Astrocyte of the hippocampus (primary cell): Measurements from ENCODE around the gene CNOT10.
A peak's percentile ranks its signal among the peaks of the same experiment; 100 is the strongest.
"Not testable (repeated sequence)": the region's sequence is repeated elsewhere in the genome, so short reads cannot be mapped to it uniquely, and the experiment has no call there.

Experiments used
- DNase-seq: peaks from one replicate; pipeline ENCODE4 v3.0.0; 2011; ENCODE audit warnings: low read depth, low spot score

The CNOT10 gene

GRCh38 chr3:32757618-32758374, 72.8 kb downstream of the CNOT10 start:
- peak; percentile 4 for DNase-seq

DNA sequence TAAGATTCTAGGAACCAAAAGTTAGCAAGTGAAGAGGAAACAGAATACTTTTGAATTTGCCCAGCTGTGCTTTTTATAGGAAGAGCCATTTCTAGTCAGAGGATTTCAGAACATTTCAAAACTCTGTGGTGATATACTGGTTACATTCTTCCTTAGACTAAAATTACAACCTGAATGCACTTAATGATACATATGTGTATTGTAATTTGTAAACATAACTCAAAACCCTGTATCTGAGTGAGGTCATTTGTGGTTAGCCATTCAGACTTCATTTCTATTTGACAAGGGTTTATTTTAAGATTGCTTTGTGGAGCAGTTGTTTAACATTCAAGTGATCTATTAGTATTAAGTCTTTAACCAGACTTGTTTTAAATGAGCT, 73.4 kb downstream of the CNOT10 start:
- DNase-seq: peak; percentile 23

DNA sequence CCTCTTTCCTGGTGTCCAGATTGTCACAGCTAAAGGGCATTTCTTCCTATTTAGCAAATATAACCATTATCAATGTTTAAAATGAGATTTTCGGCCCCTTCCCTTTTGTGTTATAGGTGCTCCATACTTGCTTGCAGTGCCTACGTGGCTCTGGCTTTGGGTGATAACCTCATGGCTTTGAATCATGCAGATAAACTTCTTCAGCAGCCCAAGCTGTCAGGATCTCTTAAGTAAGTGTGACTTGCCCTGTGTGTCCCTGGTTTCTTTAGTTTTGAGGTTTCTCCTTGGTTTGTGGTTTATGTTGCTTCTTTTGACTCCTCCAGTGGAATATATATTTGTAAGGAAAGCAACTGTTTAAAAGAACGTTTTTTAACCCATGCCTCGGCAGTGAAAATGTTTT, 74.4 kb downstream of the CNOT10 start:
- no peak for DNase-seq

DNA sequence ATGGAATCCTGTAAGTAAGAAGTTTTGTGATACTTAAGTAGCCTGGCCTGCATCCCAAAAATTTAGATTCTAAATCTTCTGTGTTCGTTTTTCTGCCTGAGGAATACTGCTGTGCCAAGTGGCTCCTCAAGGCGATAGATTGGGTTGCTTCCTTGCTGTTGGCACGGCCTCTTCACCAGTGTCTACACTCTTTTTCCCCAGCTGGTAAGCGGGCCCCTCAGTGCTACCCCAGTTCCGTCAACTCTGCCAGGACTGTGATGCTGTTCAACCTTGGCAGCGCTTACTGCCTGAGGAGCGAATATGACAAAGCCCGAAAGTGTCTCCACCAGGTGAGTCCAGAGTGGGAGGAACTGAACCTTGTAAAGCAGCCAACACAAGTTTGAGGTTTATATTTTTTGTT, 79.5 kb downstream of the CNOT10 start:
- no peak for DNase-seq

- DNase-seq: no peak
Measured at GRCh38 chr3:32778389-32778788, 93.4 kb downstream of the CNOT10 start.

DNA sequence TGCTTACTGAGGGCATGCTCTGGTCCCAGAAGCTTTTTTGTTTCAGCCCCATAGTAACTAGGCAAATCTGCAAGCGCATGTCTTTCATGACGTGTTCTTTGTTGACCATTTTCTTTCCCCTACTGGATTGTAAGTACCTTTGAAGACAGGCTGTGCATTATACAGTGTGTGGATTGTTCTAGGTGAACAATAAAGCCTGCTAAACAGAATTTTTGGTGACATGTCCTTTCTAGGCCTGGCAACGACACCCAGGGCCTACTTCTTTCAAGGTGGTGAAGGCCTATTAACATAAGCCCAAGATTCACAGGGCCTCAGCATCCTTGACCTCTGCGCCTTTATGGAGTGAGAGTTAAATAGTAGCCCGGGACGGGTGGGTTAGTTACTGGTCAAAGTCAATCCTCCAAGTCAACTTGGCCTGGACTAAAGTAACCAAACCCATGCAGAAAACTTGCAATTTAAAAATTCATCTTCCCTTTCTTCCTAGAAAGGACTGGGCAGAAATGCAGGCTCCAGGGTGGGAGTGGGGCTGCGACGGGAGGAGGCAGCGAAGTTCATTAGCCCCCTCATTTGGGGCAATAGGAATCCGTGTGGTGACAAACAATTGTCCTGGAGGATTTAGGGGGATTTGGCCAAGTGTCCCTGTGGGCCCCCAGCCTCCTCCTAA, 95.2 kb downstream of the CNOT10 start:
- DNase-seq: no peak

DNA sequence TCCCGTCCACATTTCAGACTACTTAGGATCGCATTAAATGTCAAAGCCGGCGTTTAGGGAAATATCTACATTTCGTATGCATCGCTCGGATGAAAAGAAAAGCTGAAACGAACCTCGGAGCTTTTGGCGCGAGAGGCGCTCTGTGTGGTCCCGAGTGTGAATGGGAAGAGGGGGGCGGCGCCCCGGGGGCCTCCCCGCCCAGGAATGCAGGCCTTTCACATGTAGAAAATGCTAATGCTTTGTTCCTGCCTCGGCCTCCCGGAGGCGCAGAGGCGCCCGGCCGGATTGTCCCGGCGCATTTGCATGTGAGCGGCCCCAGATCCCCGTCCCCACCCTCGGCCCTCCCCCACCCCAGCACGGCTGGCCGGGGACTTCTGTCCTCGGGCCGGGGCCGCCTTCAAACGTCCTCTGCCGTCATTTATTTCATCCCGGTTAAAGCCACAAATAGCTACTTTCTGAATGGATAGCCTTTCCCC, 95.8 kb downstream of the CNOT10 start:
- peak; percentile 88 for DNase-seq

GRCh38 chr3:32781211-32781968, 96.4 kb downstream of the CNOT10 start:
- DNase-seq: peak; percentile 93

DNA sequence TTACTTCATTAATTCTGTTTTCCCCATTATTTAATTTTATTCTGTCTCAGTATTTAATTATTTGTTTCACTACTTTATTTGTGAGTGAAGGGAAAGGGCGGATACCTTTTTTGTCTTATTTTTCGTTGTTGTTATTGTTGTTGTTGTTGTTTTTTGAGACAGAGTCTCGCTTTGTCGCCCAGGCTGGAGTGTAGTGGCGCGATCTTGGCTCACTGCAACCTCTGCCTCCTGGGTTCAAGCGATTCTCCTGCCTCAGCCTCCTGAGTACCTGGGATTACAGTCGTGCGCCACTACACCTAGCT, 96.9 kb downstream of the CNOT10 start:
- DNase-seq: not testable (repeated sequence)

DNA sequence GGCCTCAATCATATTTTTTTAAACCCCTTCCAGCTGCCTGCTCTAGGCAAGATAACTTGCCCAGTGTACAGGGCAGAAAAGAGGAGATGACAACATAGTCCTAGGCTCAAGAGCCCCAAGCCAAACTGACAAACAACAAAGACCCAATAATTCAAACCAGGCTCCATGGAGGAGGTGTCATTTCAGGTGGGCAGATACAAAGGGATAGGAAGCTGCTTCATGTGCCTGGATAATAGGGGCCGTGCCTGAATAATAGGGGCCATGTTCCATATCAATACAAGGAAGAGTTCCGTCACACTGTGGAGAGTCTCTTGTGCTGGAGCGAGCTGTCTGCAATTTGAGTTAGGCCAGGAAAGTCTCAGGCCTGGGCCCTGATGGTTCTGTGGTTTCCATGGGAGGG, 97.4 kb downstream of the CNOT10 start:
- DNase-seq: no peak

DNA sequence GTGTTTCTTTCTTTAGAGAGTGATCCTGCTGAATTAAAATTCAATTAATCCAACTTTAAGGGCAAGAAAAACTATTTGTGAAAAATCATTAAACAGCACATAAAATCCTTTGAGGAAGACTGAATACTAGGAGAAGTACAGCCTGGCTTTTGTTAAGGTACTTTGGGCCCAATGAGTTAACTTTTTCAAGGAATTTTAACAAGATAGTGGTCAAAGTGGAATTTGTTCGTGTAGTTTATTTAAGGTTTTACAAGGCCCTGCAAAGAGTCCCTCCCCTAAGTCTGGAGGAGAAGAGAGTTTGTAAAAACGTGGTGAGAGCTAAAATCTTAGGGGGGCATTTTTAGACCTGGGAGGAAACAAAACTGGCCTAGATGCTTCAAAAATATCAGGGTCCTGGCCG, 106.8 kb downstream of the CNOT10 start:
- no peak for DNase-seq

DNA sequence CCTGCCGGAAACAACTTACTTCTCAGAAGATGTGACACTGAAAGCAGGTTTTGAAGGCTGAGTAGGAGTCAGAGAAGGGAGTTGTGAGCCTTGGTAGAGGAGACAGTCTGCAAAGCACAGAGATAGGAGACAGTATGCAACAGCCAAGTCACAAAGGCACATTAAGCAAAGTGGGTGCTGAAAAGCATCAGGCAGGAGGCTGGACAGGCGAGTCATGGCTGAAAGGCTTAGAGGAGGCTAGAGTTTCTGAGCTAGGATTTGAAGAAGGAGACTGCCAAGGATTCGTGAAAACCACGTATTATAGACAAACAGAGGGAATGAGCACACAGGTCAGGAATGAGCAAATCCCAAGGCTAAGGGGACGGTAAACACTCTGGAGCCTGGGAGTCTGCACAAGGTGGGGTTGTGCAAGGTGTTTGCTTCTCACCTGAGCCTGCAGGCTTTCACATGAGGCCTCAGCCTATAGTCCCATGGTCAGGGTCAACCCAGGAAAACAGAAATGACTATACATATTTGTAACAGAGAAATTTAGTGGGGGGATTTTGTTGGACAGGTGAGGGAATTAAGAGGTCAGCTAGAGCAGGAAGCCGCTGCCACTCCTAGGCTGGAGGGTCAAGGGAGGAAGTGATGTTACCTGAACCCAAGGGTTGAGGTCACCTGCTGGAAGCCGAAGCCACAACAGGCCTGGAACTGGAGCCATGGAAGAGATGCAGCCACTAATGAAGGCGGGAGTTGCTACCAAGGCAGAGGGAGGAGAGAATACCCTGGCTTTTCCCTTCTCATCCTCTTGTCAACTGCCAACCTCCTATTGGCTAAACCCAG, 109.7 kb downstream of the CNOT10 start:
- peak; percentile 48 for DNase-seq

- not testable (repeated sequence) for DNase-seq
Measured at GRCh38 chr3:32796384-32796950, 111.5 kb downstream of the CNOT10 start.

DNA sequence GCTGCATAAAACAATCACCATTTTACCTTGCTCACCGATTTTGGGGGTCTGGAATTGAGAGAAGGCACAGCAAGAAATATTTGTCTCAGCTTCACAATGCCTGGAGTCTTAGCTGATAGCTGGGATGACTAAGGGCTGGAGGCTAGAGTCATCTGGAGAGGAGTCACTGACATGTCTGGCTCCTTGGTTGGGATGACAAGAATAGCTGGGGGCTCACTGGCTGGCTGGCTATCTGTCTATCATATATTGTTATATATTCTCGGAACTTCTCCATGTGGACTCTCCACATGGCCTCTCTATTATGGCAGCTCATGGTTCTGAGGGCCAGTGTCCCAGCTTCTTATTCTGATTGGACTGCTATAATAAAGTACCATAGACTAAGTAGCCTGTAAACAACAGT, 112.8 kb downstream of the CNOT10 start:
- no peak for DNase-seq

- DNase-seq: not testable (repeated sequence)
Measured at GRCh38 chr3:32801440-32801839, 116.5 kb downstream of the CNOT10 start.

DNA sequence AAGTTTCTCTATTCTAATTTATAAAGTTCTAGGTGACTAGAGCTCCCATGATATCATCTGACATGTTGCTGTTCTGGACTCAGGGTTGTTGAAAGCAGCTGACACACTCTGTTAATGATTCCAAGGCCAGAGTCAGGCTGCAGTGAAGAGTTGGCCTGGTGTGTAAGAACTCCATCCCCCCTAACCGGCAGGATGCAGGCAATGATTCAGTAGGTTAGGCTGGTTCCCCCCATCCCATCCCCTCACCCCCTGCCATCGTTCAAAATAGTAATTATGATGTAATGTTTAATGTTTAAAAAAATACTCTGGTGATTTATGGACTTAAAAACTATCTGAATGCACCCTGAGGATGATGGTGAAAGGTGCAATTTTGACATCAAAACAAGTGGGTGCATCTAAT, 128.2 kb downstream of the CNOT10 start:
- peak; percentile 8 for DNase-seq

DNA sequence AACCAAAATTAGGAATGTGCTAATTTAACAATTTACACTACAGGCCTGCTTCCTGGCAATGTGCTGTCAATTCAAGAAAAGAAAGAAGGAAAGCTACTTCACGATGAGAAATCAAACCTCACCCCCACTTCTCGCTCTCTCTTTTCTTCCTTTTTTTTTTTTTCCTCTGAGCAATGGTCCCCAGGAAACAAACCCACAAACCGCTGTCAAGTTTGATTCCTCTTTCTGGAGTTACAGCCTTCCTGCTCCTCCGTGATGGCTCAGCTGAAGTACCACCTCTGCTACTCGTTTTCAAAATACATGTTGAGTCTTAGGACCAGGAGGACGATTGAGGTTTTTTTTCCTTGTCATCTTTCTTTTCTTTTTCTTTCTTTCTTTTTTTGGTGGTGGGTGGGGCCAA, 129.4 kb downstream of the CNOT10 start:
- DNase-seq: peak; percentile 23

- DNase-seq: no peak
Measured at GRCh38 chr3:32815841-32816438, 131.0 kb downstream of the CNOT10 start.

DNA sequence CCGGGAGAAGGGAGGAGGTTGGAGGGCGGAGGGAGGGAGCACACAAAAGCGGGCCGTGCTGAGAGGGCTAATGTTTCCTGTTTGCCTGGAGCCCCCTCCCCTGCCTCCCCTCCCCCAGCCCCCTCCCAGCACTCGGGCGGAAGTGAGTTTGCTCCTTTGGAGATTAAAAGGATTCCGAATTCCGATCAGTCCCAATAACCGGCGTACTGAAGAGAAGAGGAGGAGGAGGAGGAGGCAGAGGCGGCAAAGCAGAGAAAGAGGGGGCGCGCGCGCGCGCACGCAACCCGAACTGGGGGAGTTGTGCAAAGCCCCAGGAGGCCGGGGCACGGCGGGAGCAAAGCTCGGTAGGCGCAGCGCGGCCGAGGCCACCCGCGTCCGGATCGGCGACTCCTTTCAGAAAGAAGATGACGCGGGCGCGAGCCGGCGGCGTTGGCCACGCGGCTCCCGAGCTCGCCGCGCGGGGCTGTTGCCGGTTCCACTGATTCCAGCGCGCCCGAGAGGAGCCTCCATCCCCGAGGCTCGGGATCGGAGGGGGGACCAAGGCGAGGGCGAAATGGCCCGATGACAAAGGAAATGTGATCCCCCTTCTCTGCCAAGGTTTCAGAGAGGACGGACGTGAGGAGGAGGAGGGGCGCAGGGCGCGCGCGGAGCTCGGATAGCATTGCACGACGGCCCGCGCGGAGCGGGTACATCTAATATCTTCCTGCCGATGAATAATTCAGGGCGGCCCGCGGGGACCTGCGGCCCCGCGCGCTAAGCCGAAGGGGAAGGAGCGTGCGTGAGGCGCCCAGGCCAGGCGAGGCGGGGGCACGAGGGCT, 131.7 kb downstream of the CNOT10 start:
- peak; percentile 46 for DNase-seq

DNA sequence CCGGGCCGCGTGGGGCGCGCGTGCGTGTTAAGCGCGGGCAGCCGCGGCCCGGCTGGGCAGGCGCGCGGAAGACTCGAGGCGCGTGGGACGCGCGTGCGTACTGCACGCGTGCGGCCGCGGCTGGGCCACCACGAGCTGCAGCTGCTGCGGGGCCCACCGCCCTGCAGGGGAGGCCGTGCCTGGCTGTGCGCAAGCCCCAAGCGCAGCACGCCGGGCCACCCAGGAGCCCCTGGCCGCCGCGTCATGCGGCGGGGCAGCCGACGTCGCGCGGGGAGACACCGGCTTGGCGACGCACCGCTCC, 132.2 kb downstream of the CNOT10 start:
- DNase-seq: no peak
